Natural killer cell (primary cell): Measurements from ENCODE around the gene KRTAP9-9. TPM values are rescaled to one million over a fixed set of nuclear protein-coding genes. Genes with fewer than 3 reads are reported as not detected.
"Not testable (repeated sequence)": the region's sequence is repeated elsewhere in the genome, so short reads cannot be mapped to it uniquely, and the experiment has no call there.

Source experiments
- ATAC-seq, 3 donors: fragments of 150-1000 bp in 2 of 3; fragments of 200-7000 bp in 1 of 3; cut with Tn5 transposase; 1 replicate in 1 of 3; 2 replicates in 2 of 3; pipeline ENCODE4 v1.10.0; 2021; ENCODE audit warnings: mild to moderate bottlenecking in 2 of 3, moderate library complexity in 2 of 3
- DNase-seq, 2 donors: peaks; one replicate each; pipeline versions ENCODE4 v3.0.0 to v3.0.0-alpha.2; 2013 to 2021; ENCODE audit warnings: mixed read lengths in 1 of 2
- H3K27ac ChIP-seq: one replicate; pipeline ENCODE4 v1.5.1; 2013; ENCODE audit warnings: mild to moderate bottlenecking, low read length
- H3K27me3 ChIP-seq: one replicate; pipeline ENCODE4 v1.6.1; 2013; ENCODE audit warnings: low read length; ENCODE audit not compliant: control insufficient read depth, insufficient read depth
- H3K36me3 ChIP-seq: one replicate; pipeline ENCODE4 v1.6.1; 2013; ENCODE audit warnings: low read length; ENCODE audit not compliant: control insufficient read depth, insufficient read depth
- H3K4me1 ChIP-seq: one replicate; pipeline ENCODE4 v1.6.1; 2013; ENCODE audit warnings: low read length; ENCODE audit not compliant: control insufficient read depth, insufficient read depth
- H3K4me3 ChIP-seq: one replicate; pipeline ENCODE4 v1.5.1; 2013; ENCODE audit warnings: low read length
- H3K9me3 ChIP-seq: one replicate; pipeline ENCODE4 v1.6.1; 2013; ENCODE audit warnings: low read length; ENCODE audit not compliant: control insufficient read depth, insufficient read depth
- H3K27ac Mint-ChIP-seq, 2 donors: one replicate each; pipeline ENCODE4 v1.8.0; 2022; ENCODE audit warnings: mild to moderate bottlenecking in 2 of 2, mixed read lengths in 2 of 2, moderate library complexity in 1 of 2
- H3K27me3 Mint-ChIP-seq, 2 donors: one replicate each; pipeline ENCODE4 v1.8.0; 2022; ENCODE audit warnings: low read depth in 2 of 2, mixed read lengths in 2 of 2
- H3K36me3 Mint-ChIP-seq: one replicate; pipeline ENCODE4 v1.8.0; 2022; ENCODE audit warnings: mixed read lengths
- H3K4me1 Mint-ChIP-seq, 2 donors: one replicate each; pipeline ENCODE4 v1.8.0; 2022; ENCODE audit warnings: mixed read lengths in 2 of 2
- H3K4me3 Mint-ChIP-seq: one replicate; pipeline ENCODE4 v1.8.0; 2022; ENCODE audit warnings: mild to moderate bottlenecking, moderate library complexity, mixed read lengths
- H3K9me3 Mint-ChIP-seq, 2 donors: one replicate each; pipeline ENCODE4 v1.8.0; 2022; ENCODE audit warnings: mixed read lengths in 2 of 2
- WGBS: methylation state at CpG from one replicate; pipeline ENCODE4 v1.1.7; 2013; ENCODE audit warnings: missing lambda C conversion rate; ENCODE audit not compliant: insufficient coverage; 5-methylcytosine and 5-hydroxymethylcytosine counted together
- intact Hi-C: fragments of 100-400 bp; cut with micrococcal nuclease; formaldehyde crosslinking; loops from one replicate; pipeline ENCODE4 v1.14.2; 2022
- total RNA-seq, 4 donors: library from RNA; stranded (reverse); fragments of 120-200 nt in 1 of 4; gene quantifications; one replicate each; pipeline versions ENCODE4 v1.2.3 to v1.2.4, GENCODE V29; 2013 to 2022
- TF ChIP-seq, protein P1 (sequence below): fragments of 200-600 bp; IDR thresholded peaks from one replicate; pipeline ENCODE4 v1.8.0; 2022; ENCODE audit warnings: antibody characterized with exemption

The KRTAP9-9 gene
- total RNA-seq, 3 donors from 2014 or later (not counting 1 experiment from before 2014, with no cell fraction given): not detected

DNA sequence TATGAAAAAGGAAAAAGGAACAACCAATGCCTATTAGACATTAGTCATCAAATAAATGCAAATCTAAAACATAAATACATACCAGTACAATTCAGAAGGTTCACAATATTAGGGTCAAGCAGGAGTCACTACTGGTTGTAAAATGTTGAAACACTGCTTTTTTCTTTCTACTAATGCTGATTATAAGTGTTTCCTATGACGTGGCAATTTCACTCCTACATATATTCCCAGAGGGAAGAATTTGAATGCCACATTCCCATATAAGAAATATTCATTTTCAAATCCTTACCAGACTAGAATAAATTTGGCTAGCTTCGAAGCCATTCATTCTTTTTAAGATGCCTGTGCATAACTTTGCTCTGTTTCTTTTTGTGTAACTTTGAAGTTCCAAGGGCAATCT is 31.4 kb upstream of the KRTAP9-9 start:
- Mint-ChIP-seq H3K4me1 (no peaks in the 10 kb centered on the region), H3K36me3 (no peaks in the 10 kb centered on the region), H3K27me3 (peaks cover 17 to 33% of the 10 kb centered on the region in 2 donors), H3K27ac (no peak overlapping the region), H3K4me3 (no peak overlapping the region), H3K9me3 (peaks cover 0 to 2% of the 10 kb centered on the region in 2 donors)
- no peak overlapping the region for H3K4me3 ChIP-seq
- no peak overlapping the region for H3K27ac ChIP-seq
- H3K27me3 ChIP-seq: peaks cover 4% of the 10 kb centered on the region
- no peaks in the 10 kb centered on the region for H3K36me3 ChIP-seq
- intact Hi-C loops: loop anchor here (2.0 kb wide), 1 partner anchor 19 kb away; no protein-coding TSS in a partner anchor
- DNase-seq: no peak
- H3K4me1 ChIP-seq: no peaks in the 10 kb centered on the region
- TF ChIP-seq, protein P1, sequence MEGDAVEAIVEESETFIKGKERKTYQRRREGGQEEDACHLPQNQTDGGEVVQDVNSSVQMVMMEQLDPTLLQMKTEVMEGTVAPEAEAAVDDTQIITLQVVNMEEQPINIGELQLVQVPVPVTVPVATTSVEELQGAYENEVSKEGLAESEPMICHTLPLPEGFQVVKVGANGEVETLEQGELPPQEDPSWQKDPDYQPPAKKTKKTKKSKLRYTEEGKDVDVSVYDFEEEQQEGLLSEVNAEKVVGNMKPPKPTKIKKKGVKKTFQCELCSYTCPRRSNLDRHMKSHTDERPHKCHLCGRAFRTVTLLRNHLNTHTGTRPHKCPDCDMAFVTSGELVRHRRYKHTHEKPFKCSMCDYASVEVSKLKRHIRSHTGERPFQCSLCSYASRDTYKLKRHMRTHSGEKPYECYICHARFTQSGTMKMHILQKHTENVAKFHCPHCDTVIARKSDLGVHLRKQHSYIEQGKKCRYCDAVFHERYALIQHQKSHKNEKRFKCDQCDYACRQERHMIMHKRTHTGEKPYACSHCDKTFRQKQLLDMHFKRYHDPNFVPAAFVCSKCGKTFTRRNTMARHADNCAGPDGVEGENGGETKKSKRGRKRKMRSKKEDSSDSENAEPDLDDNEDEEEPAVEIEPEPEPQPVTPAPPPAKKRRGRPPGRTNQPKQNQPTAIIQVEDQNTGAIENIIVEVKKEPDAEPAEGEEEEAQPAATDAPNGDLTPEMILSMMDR: no peak
- no peak for ATAC-seq
- WGBS: 86% methylated on average over 1 of the region's 2 CpGs
- H3K9me3 ChIP-seq: no peaks in the 10 kb centered on the region

DNA sequence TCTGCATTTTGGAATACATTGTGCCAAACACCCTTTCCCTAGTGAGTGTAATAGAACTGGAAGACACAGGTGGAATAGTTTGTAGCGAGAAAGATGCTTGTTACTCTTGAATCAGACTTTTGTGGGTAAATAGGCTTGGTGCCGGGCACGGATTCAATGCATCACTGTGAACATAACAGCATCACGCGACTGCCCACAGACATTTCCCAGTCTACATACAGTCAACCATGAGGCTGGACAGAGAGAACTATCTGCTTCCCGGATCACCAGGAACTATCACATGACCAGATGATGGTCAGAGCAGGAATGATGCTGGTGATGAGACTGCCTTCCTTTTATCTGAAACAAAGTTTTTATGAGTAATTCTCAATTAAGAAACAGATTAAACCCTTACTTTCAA is 29.1 kb upstream of the KRTAP9-9 start:
- Histone ChIP-seq H3K9me3 (no peaks in the 10 kb centered on the region), H3K27me3 (peaks cover 4% of the 10 kb centered on the region), H3K4me1 (no peaks in the 10 kb centered on the region), H3K27ac (no peak overlapping the region), H3K4me3 (no peak overlapping the region), H3K36me3 (no peaks in the 10 kb centered on the region)
- H3K4me1 Mint-ChIP-seq: peaks cover 0 to 4% of the 10 kb centered on the region in 2 donors
- no peak overlapping the region for H3K27ac Mint-ChIP-seq
- no peak for ATAC-seq
- H3K9me3 Mint-ChIP-seq: no peaks in the 10 kb centered on the region
- peaks cover 12 to 29% of the 10 kb centered on the region in 2 donors for H3K27me3 Mint-ChIP-seq
- TF ChIP-seq, protein P1: no peak
- DNase-seq: no peak
- intact Hi-C loops: no loop called here
- no peak overlapping the region for H3K4me3 Mint-ChIP-seq
- no peaks in the 10 kb centered on the region for H3K36me3 Mint-ChIP-seq
- 95% methylated on average over 6 of the region's 6 CpGs for WGBS

DNA sequence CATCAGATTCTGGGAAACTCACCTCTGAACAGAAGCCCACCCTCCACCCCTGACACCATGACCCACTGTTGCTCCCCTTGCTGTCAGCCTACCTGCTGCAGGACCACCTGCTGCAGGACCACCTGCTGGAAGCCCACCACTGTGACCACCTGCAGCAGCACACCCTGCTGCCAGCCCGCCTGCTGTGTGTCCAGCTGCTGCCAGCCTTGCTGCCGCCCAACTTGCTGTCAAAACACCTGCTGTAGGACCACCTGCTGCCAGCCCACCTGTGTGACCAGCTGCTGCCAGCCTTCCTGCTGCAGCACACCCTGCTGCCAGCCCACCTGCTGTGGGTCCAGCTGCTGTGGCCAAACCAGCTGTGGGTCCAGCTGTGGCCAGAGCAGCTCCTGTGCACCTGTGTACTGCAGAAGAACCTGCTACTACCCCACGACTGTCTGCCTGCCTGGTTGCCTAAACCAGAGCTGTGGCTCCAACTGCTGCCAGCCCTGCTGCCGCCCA is 28.5 kb upstream of the KRTAP9-9 start, which contains the start of gene KRTAP9-2:
KRTAP9-2 (plus strand) TSS at position 51 of the 498 bp plus-strand sequence; CDS start at position 58, 7 bp downstream.
- WGBS: 84% methylated on average over 2 of the region's 4 CpGs
- ATAC-seq, H3K4me3 Mint-ChIP-seq, H3K4me3 ChIP-seq, H3K36me3 Mint-ChIP-seq, H3K36me3 ChIP-seq, H3K27ac Mint-ChIP-seq, H3K9me3 ChIP-seq, H3K4me1 ChIP-seq, H3K4me1 Mint-ChIP-seq, H3K27me3 ChIP-seq, DNase-seq, H3K27ac ChIP-seq, intact Hi-C loops, H3K9me3 Mint-ChIP-seq: not testable (repeated sequence)
- H3K27me3 Mint-ChIP-seq: peaks cover 12 to 23% of the 10 kb centered on the region in 2 donors

DNA sequence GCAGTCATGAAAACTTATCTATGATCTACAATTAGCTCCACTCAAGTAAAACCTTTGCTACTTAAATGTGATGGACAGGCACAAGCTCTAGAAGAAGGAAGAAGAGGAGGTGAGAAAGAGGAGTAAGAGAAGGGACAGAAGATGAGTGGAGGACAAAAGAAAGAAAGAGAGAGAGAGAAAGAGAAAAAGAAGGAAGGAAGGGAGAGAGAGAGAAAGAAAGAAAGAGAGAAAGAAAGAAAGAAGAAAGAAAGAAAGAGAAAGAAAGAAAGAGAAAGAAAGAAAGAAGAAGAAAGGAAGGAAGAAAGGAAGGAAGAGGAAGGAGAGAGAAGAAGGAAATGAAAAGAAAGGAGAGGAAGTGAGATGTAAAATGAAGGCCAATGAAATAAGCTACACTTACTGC is 25.1 kb upstream of the KRTAP9-9 start:
- intact Hi-C loops: no loop called here
- Mint-ChIP-seq H3K4me1 (peaks cover 0 to 4% of the 10 kb centered on the region in 2 donors), H3K27me3 (peaks cover 17 to 32% of the 10 kb centered on the region in 2 donors), H3K4me3 (no peak overlapping the region), H3K36me3 (no peaks in the 10 kb centered on the region), H3K27ac (no peak overlapping the region), H3K9me3 (no peaks in the 10 kb centered on the region)
- H3K4me1 ChIP-seq: no peaks in the 10 kb centered on the region
- H3K27ac ChIP-seq: no peak overlapping the region
- no peaks in the 10 kb centered on the region for H3K36me3 ChIP-seq
- no peak for ATAC-seq
- H3K9me3 ChIP-seq: no peaks in the 10 kb centered on the region
- TF ChIP-seq, protein P1: no peak
- H3K27me3 ChIP-seq: peaks cover 4% of the 10 kb centered on the region
- H3K4me3 ChIP-seq: no peak overlapping the region
- DNase-seq: no peak
